Sigmoid colon (tissue), 4 donors: Measurements from ENCODE around the gene POLR2F.

Experiments
- CTCF ChIP-seq, 4 experiments: fragments of 450-650 bp in 3 of 4; fragments of 200-600 bp in 1 of 4; IDR thresholded peaks; one replicate each; pipeline ENCODE4 v1.5.1; 2016 to 2019; ENCODE audit warnings: antibody characterized with exemption in 4 of 4, mild to moderate bottlenecking in 3 of 4, moderate library complexity in 2 of 4
- POLR2A ChIP-seq, 2 donors: fragments of 450-650 bp; IDR thresholded peaks; one replicate each; pipeline ENCODE4 v1.6.1; 2016; ENCODE audit warnings: antibody characterized with exemption in 2 of 2, mild to moderate bottlenecking in 2 of 2, moderate library complexity in 2 of 2
- POLR2AphosphoS5 ChIP-seq, 4 donors: sonication (generic); formaldehyde crosslinking; IDR thresholded peaks; one replicate each; pipeline ENCODE4 v1.6.1; 2017; ENCODE audit warnings: antibody characterized with exemption in 4 of 4

- TF ChIP-seq POLR2AphosphoS5 (IDR thresholded peaks at IDR 0.05) (no peak), CTCF (IDR thresholded peaks at IDR 0.05) (no peak), POLR2A (IDR thresholded peaks at IDR 0.05) (no peak)
Observed at GRCh38 chr22:37968452-37969251, 15.2 kb downstream of the POLR2F start.
